Panc1 (cell line): ENCODE data around the gene SLC7A14. TPM values are rescaled to one million over a fixed set of nuclear protein-coding genes. Genes with fewer than 3 reads are reported as not detected.

Experiments
- ATAC-seq: fragments of 200-7000 bp; cut with Tn5 transposase; 2 replicates; pipeline ENCODE4 v1.9.1; 2020; ENCODE audit warnings: mild to moderate bottlenecking, moderate library complexity
- BruUV-seq: library from RNA; stranded (reverse); fragments of 400-500 nt; replicated peaks from 2 replicates; lab custom pipeline; 2021; lab: Mats Ljungman, UMichigan
- CTCF ChIA-PET: fragments of 300-600 bp; sonication (Branson Sonifier 250); formaldehyde crosslinking; loops from one replicate; lab custom pipeline; 2022; ENCODE audit warnings: antibody characterized with exemption; lab: Charles Lee
- POLR2A ChIA-PET: fragments of 300-600 bp; sonication (Branson Sonifier 250); formaldehyde crosslinking; loops from one replicate; lab custom pipeline; 2022; ENCODE audit warnings: antibody characterized with exemption; lab: Charles Lee
- DNase-seq: peaks from one replicate; pipeline ENCODE4 v3.0.0-alpha.2; 2010; ENCODE audit warnings: low read depth, low spot score
- H3K27ac ChIP-seq: 2 replicates; pipeline ENCODE4 v1.5.1; 2011; ENCODE audit warnings: mild to moderate bottlenecking, low read length, inconsistent platforms
- H3K27me3 ChIP-seq: fragments of 200-500 bp; sonication (Bioruptor generic); 2 replicates; pipeline ENCODE4 v1.6.0; 2014; ENCODE audit warnings: low read length, inconsistent platforms; ENCODE audit not compliant: control insufficient read depth, insufficient read depth
- H3K36me3 ChIP-seq: fragments of 200-500 bp; sonication (Bioruptor generic); 2 replicates; pipeline ENCODE4 v1.5.1; 2014; ENCODE audit warnings: inconsistent platforms, mild to moderate bottlenecking, low read length, moderate library complexity; ENCODE audit not compliant: control insufficient read depth, insufficient read depth
- H3K4me1 ChIP-seq: 2 replicates; pipeline ENCODE4 v1.5.1; 2011; ENCODE audit warnings: inconsistent platforms, mild to moderate bottlenecking, low read length, moderate library complexity; ENCODE audit not compliant: control insufficient read depth, insufficient read depth
- H3K4me3 ChIP-seq, 2 experiments: 2 replicates each; pipeline ENCODE4 v1.5.1; 2011 to 2012; ENCODE audit warnings: low read depth in 2 of 2, low read length in 2 of 2, mild to moderate bottlenecking in 2 of 2, inconsistent platforms in 1 of 2, moderate library complexity in 1 of 2
- H3K9me3 ChIP-seq: fragments of 200-500 bp; sonication (Bioruptor generic); 2 replicates; pipeline ENCODE4 v1.5.1; 2014; ENCODE audit warnings: low read depth, mild to moderate bottlenecking, inconsistent platforms, low read length, moderate library complexity; ENCODE audit not compliant: control insufficient read depth, insufficient read depth
- POLR2AphosphoS5 ChIP-seq: IDR thresholded peaks from 2 replicates; pipeline ENCODE4 v1.6.1; 2012; ENCODE audit warnings: mild to moderate bottlenecking, low read depth, low read length, moderate library complexity
- SIN3A ChIP-seq: IDR thresholded peaks from 2 replicates; pipeline ENCODE4 v1.6.1; 2012; ENCODE audit warnings: low read depth, mild to moderate bottlenecking, low read length, moderate library complexity, borderline replicate concordance; ENCODE audit not compliant: insufficient read depth
- TCF7L2 ChIP-seq: IDR thresholded peaks from 2 replicates; pipeline ENCODE4 v1.6.1; 2011; ENCODE audit warnings: mild to moderate bottlenecking, low read depth, low read length, inconsistent platforms
- in situ Hi-C: cut with HindIII; loops from 2 replicates; pipeline ENCODE4 v1.10.0; 2016; ENCODE audit warnings: low sequenced_read_pairs, low pct_unique_long_range_greater_than_20kb
- intact Hi-C: fragments of 100-400 bp; cut with micrococcal nuclease; formaldehyde crosslinking; loops from one replicate; pipeline ENCODE4 v1.10.0; 2022; ENCODE audit not compliant: unreplicated experiment
- total RNA-seq: library from RNA; stranded (reverse); gene quantifications from one replicate; pipeline ENCODE4 v1.2.1, GENCODE V29; 2021; ENCODE audit not compliant: unreplicated experiment
- TF ChIP-seq, protein P1 (sequence below): fragments of 450-650 bp; IDR thresholded peaks from 2 replicates; pipeline ENCODE4 v1.5.1; 2017; ENCODE audit warnings: mild to moderate bottlenecking
- TF ChIP-seq, protein P2 (sequence below), 2 experiments: IDR thresholded peaks; 2 replicates each; pipeline ENCODE4 v1.6.1; 2011 to 2012; ENCODE audit warnings: low read depth in 2 of 2, control low read depth in 1 of 2, low read length in 1 of 2, mild to moderate bottlenecking in 1 of 2, moderate library complexity in 1 of 2; ENCODE audit not compliant: insufficient read depth in 1 of 2

SLC7A14 gene
- total RNA-seq, 1 experiment from 2014 or later = not detected

DNA sequence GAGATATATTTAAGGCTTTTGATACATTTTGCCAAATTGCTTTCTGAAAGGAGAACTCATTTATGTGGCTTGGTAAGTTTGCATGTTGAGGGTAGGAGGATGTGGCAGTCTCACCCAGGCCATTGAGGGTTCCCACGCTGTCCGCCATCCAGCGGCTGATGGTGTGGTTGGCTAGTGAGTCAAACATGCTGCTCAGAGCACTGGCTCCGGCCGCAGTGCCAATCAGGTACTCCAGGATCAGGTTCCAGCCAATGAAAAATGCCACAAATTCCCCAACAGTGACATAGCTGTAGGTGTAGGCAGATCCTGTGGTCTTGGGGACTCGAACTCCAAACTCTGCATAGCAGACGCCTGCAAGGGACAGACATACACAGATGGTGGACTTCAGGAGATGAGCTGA lies 84.9 kb downstream of the SLC7A14 start:
- TF ChIP-seq, protein P1, sequence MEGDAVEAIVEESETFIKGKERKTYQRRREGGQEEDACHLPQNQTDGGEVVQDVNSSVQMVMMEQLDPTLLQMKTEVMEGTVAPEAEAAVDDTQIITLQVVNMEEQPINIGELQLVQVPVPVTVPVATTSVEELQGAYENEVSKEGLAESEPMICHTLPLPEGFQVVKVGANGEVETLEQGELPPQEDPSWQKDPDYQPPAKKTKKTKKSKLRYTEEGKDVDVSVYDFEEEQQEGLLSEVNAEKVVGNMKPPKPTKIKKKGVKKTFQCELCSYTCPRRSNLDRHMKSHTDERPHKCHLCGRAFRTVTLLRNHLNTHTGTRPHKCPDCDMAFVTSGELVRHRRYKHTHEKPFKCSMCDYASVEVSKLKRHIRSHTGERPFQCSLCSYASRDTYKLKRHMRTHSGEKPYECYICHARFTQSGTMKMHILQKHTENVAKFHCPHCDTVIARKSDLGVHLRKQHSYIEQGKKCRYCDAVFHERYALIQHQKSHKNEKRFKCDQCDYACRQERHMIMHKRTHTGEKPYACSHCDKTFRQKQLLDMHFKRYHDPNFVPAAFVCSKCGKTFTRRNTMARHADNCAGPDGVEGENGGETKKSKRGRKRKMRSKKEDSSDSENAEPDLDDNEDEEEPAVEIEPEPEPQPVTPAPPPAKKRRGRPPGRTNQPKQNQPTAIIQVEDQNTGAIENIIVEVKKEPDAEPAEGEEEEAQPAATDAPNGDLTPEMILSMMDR = no peak
- TF ChIP-seq POLR2AphosphoS5 = no peak
- TF ChIP-seq SIN3A = no peak
- TF ChIP-seq TCF7L2 = no peak
- TF ChIP-seq, protein P2, sequence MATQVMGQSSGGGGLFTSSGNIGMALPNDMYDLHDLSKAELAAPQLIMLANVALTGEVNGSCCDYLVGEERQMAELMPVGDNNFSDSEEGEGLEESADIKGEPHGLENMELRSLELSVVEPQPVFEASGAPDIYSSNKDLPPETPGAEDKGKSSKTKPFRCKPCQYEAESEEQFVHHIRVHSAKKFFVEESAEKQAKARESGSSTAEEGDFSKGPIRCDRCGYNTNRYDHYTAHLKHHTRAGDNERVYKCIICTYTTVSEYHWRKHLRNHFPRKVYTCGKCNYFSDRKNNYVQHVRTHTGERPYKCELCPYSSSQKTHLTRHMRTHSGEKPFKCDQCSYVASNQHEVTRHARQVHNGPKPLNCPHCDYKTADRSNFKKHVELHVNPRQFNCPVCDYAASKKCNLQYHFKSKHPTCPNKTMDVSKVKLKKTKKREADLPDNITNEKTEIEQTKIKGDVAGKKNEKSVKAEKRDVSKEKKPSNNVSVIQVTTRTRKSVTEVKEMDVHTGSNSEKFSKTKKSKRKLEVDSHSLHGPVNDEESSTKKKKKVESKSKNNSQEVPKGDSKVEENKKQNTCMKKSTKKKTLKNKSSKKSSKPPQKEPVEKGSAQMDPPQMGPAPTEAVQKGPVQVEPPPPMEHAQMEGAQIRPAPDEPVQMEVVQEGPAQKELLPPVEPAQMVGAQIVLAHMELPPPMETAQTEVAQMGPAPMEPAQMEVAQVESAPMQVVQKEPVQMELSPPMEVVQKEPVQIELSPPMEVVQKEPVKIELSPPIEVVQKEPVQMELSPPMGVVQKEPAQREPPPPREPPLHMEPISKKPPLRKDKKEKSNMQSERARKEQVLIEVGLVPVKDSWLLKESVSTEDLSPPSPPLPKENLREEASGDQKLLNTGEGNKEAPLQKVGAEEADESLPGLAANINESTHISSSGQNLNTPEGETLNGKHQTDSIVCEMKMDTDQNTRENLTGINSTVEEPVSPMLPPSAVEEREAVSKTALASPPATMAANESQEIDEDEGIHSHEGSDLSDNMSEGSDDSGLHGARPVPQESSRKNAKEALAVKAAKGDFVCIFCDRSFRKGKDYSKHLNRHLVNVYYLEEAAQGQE (IDR thresholded peaks at IDR 0.05; ENCODE audit: insufficient read depth in 1 of 2, low read depth in 2 of 2, low read length in 1 of 2) = no peak
- Histone ChIP-seq H3K27me3 (no peaks in the 10 kb centered on the region), H3K4me3 (no peak overlapping the region), H3K36me3 (no peaks in the 10 kb centered on the region), H3K9me3 (no peaks in the 10 kb centered on the region), H3K4me1 (no peaks in the 10 kb centered on the region), H3K27ac (no peak overlapping the region)
- in situ Hi-C loops (no loop called here), intact Hi-C loops (no loop called here)
- POLR2A ChIA-PET = no interaction called here
- DNase-seq (no peak), ATAC-seq (no peak)
- BruUV-seq = no TSS peak
- CTCF ChIA-PET = interaction anchor here (0.5 to 0.8 kb wide), 2 partner anchors 12 to 53 kb away, joined by 3 to 9 read pairs; no protein-coding TSS in a partner anchor

DNA sequence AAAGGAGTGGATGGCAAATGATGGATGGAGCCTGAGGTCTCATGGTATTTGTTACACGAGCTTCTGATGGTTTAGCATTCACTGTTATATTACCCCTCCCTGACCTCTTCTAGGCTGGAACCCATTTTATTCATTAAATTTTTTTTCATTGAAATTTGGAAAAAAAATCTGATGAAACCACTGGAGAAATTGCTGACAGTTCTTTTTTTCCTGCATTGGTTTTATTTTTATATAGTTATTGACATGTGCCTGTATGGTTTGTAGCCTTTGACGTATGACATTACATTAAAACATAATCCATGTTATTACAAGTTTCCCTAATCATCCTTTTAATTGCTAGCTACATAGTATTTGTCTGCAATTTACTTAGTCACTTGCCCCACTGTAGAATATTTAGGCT lies 85.4 kb downstream of the SLC7A14 start:
- POLR2A ChIA-PET = no interaction called here
- intact Hi-C loops = no loop called here

More for the DNA sequence above, 85.4 kb downstream of the SLC7A14 start:
- Histone ChIP-seq H3K4me3 (no peak overlapping the region), H3K4me1 (no peaks in the 10 kb centered on the region), H3K27me3 (no peaks in the 10 kb centered on the region), H3K9me3 (no peaks in the 10 kb centered on the region), H3K27ac (no peak overlapping the region), H3K36me3 (no peaks in the 10 kb centered on the region)
- TF ChIP-seq, protein P2 (IDR thresholded peaks at IDR 0.05; ENCODE audit: insufficient read depth in 1 of 2, low read depth in 2 of 2, low read length in 1 of 2) = no peak
- no peak for TF ChIP-seq TCF7L2
- TF ChIP-seq, protein P1 = no peak
- no peak for TF ChIP-seq POLR2AphosphoS5
- no peak for TF ChIP-seq SIN3A
- DNase-seq (no peak), ATAC-seq (no peak)
- in situ Hi-C loops = no loop called here
- BruUV-seq = no TSS peak
- CTCF ChIA-PET = interaction anchor here (0.5 to 0.8 kb wide), 3 partner anchors 11 to 53 kb away, joined by 3 to 9 read pairs (median 3); no protein-coding TSS in a partner anchor
